Activated T-cell treated with anti-CD3 and anti-CD28 coated beads for 24 hours (primary cell): ENCODE measurements around the gene GPR149.
A peak's percentile ranks its signal among the peaks of the same experiment; 100 is the strongest.

Source experiments
- DNase-seq: peaks from one replicate; pipeline ENCODE4 v3.0.0-alpha.2; 2020; ENCODE audit warnings: low read depth

Gene GPR149

DNA sequence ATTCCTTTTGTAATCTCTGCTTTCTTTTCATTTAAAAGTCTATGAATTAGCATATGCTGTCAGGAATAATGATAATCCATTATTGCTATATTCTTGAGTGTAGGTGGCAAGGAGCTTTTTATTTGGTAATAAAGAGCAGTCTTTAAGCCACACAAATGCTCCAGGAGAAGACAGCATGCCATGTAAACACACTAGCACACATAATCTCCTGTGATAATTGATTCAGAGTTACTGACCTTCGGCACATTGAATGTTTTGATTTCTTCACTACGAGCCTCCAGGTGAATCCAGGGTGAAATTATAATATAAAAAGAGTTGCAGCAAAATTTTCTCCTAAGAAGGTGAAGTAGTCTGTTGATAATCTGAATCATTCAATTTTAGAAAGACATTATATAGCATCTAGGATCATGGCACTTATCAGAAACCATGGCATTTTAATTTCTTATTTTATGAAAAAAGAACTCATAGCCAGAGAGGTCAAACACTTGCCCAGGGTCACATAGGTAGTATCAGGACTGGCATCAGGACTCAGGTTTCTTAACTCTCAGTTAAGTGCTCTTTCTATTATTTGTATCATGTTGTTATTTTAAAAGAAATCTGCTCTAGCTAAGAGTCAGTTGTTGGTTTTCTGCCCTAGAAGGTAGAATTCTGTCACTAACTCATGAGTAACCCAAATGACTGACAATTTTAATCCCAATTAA lies 84.4 kb downstream of the GPR149 start:
- DNase-seq = no peak

DNA sequence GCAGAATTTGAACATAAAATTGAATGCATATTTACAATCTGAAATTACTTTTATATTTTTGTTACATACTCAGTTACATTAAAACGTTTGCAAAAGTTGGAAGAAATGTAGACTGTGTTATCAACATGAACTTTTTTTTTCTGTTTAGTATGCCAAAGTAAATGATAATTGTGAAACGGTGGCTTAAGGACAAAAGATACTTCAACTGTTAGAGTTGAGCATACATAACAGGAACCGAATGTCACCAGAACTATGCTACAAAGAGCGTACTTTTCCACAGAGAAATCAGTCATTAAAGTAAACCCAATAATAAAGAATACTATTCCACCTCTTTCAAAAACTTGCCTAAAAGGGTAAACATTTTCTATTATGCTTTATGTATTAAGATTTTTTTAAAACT lies 91.4 kb downstream of the GPR149 start:
- no peak for DNase-seq

DNA sequence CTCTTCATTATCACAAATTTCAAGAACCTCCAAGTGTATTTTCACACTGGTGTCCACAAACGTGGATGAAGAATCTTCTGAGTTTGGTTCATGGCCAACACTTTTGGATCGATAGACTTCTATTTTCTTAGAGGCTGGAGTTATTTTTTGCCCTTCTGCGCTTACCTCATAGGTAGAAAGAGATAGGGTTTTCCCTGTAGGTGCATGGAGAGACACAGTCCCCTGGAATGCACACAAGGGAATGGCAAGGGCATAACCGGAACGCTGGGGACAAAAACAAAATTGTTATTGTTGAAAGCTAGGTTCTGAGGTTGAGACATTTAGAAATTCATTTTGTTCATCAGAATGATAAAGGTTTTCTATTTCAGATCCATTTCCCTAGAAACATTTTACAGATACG lies 92.0 kb downstream of the GPR149 start:
- DNase-seq = no peak

DNA sequence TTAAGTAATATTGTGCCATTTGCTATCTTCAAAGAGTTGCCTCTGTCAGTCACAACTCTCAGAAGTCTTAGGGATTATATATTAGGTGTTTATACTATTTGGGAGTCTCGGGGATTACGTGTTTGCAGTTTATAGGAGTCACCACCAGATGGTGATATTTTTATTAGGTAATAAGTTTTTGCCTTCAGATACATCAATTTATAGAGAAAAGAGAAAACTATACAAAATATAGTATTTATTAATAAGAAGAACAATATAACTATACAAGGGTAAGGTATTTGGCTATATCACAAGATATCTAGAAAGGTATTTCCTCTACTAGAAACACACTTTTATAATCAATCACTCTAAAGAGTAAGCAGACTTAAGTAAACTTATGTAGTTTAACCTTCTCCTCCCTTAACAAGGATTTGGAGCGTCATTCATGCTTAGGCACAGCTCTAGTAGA lies 95.0 kb downstream of the GPR149 start:
- DNase-seq = no peak

DNA sequence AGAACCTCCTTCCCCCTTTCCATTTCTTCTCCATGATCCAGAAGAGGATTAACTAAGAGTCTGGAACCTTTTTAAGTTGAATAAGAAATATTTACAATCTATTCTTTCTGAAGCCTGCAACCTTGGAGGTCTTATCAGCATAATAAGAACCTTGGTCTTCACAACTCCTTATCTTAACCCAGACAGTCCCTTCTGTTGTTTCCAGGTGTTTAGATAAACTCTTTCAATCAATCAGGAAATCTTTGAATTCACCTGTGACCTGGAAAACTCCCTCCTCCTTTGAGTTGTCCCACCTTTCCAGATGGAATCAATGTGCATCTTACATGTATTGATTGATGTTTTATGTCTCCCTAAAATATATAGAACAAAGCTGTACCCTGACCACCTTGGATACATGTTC lies 102.1 kb downstream of the GPR149 start:
- no peak for DNase-seq

DNA sequence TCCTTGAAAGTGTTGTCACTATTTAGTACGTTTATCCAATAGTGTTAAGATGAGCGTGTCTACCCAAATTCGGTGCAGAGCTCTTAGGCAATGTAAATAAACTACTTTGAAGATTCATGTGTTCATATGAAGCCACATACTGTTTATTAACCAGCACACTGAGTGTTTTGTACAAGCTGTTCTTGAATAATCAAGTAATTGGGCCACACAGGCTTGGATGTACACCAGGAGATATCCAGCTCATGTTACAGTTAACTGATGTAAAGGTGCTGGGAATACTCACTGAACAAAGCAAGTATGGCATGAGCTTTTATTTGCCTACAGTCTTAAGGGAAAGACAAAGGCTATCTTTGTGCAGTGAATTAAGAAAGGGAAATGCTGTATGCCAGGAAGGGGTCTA lies 105.1 kb downstream of the GPR149 start:
- DNase-seq = no peak

DNA sequence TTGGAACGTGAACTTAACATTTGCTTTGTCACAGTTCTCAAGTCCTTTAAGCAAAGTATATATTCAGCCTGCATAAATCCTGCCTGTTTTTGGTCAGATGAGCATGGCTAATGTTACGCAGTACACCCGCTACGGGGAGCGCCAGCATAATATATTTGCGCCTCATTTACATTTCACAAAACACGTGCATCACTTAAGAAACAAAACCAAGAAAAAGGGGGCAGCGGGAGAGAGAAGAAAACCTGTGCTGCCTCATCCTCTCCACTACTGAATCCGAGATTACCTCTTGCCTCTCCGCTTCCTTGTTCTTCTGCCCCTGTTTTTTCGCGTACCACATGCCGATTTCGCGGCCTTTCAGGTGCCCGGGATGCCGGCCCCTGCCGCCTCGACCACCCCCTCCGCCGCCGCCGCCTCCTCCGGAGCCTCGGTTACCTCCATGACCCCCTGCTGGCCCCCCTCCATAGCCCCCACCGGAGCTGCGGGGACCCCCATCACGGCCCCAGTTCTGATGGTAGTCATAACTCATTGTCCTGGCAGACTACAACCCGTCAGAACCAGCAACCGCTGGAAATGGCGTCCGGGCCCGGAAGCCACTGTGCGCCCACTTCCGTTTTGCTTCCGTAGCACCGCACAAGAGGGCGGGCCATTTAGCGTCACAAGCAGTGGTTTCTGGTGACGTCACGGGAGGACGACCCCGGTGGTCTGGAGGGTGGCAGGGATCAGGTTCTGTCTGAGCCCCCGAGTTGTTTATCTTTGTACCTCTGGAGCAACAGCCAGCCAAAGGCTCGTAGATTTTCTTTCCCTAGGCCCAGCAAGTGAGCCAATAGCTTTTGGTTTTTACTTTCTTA lies 105.9 kb downstream of the GPR149 start, which contains the start of gene DHX36:
TSS of gene DHX36 (minus strand) at position 597 of the 848 bp plus-strand sequence. CDS start at position 526, 71 bp downstream.
- peak; percentile 86 for DNase-seq

DNA sequence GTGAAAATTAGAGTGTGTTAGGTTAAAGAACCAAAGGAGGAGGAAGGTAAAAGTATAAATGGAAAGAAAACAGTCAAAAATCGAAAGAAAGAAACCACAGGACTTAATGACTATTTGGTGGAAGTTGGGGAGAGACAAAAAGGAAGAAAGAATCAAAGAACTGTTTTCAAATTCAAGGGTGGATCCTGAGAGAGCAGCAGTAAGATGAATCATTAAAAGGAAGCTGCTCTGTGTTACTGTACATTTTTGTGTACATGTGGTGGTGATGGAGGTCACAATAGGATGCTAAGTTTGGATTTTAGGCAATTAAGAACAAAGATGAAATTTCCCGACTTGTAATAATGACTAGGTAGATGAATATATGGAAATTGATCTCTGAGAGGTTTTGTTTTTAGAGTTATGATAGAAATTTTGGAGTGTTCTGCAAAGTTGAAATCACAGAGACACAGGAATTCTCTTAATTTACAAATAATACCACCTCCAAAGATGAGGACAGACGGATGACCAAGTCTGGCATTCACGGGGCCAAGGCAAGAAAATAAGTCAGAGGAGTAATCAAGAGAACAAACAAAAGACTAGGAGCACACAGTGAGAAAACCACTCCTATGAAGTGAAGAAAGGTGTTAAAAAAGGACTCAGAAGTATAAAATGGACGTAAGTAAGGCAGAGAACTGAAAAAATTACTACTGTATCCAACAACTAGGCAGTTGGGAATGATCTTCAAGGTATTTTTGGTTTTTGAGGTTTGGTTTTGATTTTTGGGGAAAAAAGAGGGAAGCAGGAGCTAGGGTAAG lies 112.8 kb downstream of the GPR149 start:
- no peak for DNase-seq

DNA sequence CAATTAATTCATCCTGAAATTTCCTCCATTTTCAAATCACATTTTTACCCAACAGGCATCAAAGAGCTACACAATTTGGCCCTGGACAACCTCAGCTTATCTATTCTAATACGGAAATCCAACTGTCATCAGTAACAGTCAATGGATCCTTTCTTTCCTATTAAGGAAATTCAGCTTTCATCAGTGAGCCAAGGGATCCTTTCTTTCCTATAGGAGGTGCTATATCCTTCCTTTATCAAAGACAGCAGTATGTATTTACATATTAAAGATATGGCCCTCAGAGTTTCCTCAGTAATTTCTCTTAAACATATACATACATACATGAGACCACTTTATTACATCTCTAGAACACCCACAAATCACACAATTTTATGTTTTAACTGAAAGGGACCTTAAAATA lies 115.8 kb downstream of the GPR149 start:
- no peak for DNase-seq

DNA sequence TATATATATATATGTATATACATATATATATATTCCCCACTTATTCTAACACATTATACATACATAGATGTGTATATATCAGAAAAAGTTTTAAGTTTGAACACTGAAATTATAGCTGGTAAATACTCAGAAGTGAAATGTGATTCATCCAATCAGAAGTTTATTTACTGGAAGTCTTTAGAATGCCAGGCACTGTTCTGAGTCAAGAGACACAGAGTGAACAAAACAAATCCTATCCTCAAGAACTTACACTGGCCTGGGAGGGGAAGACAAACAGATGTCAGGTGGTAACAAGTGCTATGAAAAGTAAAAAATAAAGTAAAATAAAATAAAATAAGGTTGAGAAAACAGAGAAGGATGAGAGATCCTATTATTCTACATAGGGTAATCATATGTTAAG lies 119.2 kb downstream of the GPR149 start:
- DNase-seq = no peak

DNA sequence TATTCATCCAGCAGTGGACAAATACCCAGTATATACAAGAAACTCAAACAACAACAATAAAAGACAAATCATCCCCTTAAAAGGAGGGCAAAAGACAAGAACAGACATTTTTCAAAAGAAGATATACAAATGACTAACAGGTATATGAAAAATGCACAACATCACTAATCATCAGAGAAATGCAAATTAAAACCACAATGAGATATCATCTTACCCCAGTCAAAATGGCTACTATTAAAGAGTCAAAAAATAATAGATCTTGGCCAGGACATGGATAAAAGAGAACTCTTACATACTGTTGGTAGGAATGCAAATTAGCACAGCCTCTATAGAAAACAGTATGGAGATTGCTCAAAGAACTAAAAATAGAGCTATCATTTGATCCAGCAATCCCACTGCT lies 122.6 kb downstream of the GPR149 start:
- no peak for DNase-seq

DNA sequence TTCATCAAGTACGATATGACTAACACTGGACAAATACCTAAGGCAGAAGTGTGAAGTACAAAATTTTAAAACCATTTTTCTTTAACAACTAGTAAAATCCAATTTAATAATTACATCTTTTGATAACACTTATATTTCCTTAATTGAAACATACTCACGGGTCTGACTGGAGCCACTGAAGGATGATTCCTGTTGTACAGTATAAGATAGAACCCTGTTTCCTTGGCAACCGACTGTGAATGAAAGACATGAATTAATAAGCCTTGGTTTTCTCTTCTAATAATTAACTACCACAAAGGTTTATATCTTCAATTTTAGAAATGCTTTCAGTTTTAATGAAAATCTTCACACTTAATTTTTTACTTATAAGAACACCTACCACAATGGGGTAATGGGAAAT lies 125.1 kb downstream of the GPR149 start:
- no peak for DNase-seq

DNA sequence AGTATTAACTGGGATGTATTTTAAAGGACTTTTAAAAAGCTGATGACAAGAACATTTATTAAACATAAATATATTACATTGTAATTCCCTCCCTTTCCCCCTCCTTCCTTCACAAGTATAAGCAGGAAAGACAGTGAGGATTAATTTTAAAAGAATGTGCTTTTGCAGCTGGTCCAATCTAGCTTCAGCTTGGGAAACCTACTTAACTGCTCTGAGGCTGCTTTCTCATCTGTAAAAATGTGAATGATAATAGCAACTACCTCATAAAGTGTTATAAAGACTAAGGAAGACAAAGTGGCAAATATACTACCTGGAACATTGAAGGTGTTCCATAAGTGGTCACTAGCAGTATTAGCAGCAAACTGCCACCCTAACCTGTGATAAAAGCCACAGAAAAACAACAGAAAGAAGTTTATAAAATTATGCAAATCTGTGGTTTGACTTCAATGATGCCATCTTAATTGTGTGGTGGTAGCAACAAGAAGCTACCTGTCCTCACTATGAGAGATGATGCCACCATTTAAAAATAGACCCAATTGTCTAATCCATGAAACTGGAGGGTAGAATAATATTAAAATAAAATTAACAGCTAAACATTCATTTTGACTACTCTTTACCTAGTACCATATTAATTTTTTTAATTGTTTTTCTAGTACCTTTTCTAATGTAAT lies 125.7 kb downstream of the GPR149 start:
- no peak for DNase-seq

DNA sequence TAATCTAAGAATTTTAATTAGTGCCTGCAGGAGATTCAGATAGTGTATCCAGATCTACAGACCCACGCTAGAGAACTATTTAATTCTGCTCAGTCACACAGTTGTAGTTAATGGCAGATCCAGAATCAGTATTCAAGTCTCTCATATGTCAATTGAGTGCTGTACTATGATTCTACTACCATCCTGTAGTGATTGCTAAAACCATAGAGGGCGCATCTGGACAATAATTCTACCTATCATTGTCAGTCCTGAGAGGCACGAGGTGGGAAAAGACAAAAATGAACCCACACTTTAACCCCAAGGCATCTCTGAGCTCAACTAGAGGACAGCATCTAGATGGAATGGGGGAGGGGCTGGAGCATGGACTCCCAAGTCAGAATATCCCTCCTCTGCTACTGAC lies 128.4 kb downstream of the GPR149 start:
- DNase-seq = no peak

DNA sequence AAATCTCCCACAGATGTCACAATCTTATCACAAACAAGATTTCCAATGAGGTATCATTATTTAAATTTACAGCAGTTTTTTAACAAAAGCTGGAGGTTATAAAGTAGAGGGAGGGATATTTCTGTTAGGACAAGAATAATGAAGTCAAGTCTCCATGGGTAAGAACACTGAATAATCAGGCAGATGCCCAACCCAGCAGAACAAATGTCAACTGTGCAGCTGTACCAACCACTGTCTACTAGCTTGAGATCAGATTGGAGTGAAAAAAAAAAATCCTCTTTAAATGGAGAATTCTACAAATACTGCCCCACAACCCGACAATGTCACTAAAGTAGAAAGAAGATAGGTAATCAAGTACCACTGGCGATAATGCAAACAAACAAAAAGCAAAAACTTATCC lies 136.0 kb downstream of the GPR149 start:
- DNase-seq = no peak

DNA sequence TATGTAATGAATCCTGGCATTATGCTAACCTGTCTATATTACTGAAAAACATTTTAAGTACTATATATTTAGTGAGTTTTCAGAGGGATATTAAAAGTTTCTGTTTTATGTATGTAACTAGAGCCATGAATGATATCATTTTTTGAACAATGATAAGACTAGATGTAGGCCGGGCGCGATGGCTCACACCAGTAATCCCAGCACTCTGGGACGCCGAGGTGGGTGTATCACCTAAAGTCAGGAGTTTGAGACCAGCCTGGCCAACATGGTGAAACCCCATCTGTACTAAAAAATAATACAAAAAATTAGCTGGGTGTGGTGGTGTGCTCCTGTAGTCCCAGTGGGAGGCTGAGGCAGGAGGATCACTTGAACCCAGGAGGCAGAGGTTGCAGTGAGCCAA lies 139.8 kb downstream of the GPR149 start:
- no peak for DNase-seq
